GM12892 (cell line): Measurements from ENCODE around the gene OR2V1.
"Not testable (repeated sequence)": the region's sequence is repeated elsewhere in the genome, so short reads cannot be mapped to it uniquely, and the experiment has no call there.

Source experiments
- POLR2AphosphoS5 ChIP-seq: IDR thresholded peaks from 2 replicates; pipeline ENCODE4 v1.6.1; 2011; ENCODE audit warnings: low read depth, low read length, control low read depth
- TAF1 ChIP-seq: IDR thresholded peaks from 2 replicates; pipeline ENCODE4 v1.6.1; 2011; ENCODE audit warnings: low read depth, mild to moderate bottlenecking, control low read depth, low read length, borderline replicate concordance

DNA sequence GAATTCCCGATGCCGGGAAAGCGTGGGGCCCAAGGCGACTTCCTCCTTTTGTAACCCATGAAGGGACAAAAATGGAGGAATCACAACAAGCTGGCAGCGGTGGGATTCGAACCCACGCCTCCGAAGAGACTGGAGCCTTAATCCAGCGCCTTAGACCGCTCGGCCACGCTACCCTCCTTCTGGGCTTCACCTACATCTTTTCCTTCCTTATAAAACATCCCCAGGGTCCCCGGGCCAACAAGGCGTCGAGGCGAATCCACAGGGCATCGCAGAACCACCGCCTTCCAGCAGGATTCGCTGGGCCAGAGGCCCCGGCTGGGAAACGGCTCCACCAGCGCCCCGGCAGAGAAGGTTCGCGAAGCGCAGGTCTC, 33.6 kb downstream of the OR2V1 start:
- not testable (repeated sequence) for TF ChIP-seq POLR2AphosphoS5, TAF1
